Testis (tissue), 3 donors: ENCODE results near the gene RPRML. TPM values are rescaled to one million over a fixed set of nuclear protein-coding genes. Genes with fewer than 3 reads are reported as not detected.
"Not testable (repeated sequence)": the region's sequence is repeated elsewhere in the genome, so short reads cannot be mapped to it uniquely, and the experiment has no call there.

ENCODE experiments used
- DNase-seq: peaks from one replicate; pipeline ENCODE4 v3.0.0-alpha.2; 2019
- H3K27ac ChIP-seq, 2 donors: fragments of 200-600 bp; sonication (generic); one replicate each; pipeline ENCODE4 v1.5.1; 2019
- H3K27me3 ChIP-seq: fragments of 200-600 bp; sonication (generic); one replicate; pipeline ENCODE4 v1.5.1; 2019
- H3K36me3 ChIP-seq: fragments of 200-600 bp; sonication (generic); one replicate; pipeline ENCODE4 v1.5.1; 2017; ENCODE audit warnings: low read depth; ENCODE audit errors: missing control alignments
- H3K4me1 ChIP-seq: fragments of 200-600 bp; sonication (generic); one replicate; pipeline ENCODE4 v1.5.1; 2019
- H3K4me3 ChIP-seq, 2 donors: fragments of 200-600 bp; sonication (generic); one replicate each; pipeline ENCODE4 v1.5.1; 2017 to 2019
- H3K9me3 ChIP-seq: fragments of 200-600 bp; sonication (generic); one replicate; pipeline ENCODE4 v1.5.1; 2017
- CTCF ChIP-seq, 3 experiments: fragments of 450-650 bp in 2 of 3; fragments of 200-600 bp in 1 of 3; sonication (generic) in 1 of 3; IDR thresholded peaks; one replicate each; pipeline ENCODE4 v1.5.1; 2016 to 2019; ENCODE audit warnings: antibody characterized with exemption in 3 of 3, mild to moderate bottlenecking in 2 of 3, moderate library complexity in 1 of 3
- POLR2A ChIP-seq: fragments of 450-650 bp; IDR thresholded peaks from one replicate; pipeline ENCODE4 v1.6.1; 2017; ENCODE audit warnings: antibody characterized with exemption, mild to moderate bottlenecking, moderate library complexity
- WGBS, 2 donors: methylation state at CpG; one replicate each; pipeline ENCODE4 v1.1.5; 2018; 5-methylcytosine and 5-hydroxymethylcytosine counted together
- intact Hi-C: fragments of 100-400 bp; cut with DNase I; formaldehyde crosslinking; loops from one replicate; pipeline ENCODE4 v1.15.1; 2023; ENCODE audit warnings: low total_unique reads
- polyA plus RNA-seq: library from polyadenylated mRNA; stranded (reverse); fragments of 350-450 nt; fragmentation: Illumina TruSeq; extraction: RNeasy Lipid Tissue Mini Kit (QIAGEN cat#74804); gene quantifications from one replicate; pipeline ENCODE4 v1.2.3, GENCODE V29; 2014; ENCODE audit warnings: low read depth, low replicate concordance; ENCODE audit not compliant: insufficient read depth
- total RNA-seq, 2 donors: library from RNA; depleted of rRNA; stranded (reverse); fragments of >200 nt; gene quantifications; one replicate each; pipeline ENCODE4 v1.2.3, GENCODE V29; 2016

Gene RPRML
- total and polyA plus RNA-seq, 3 donors from 2014 or later: not detected

GRCh38 chr17:46963571-46963970 lies 15.5 kb downstream of the RPRML start:
- Histone ChIP-seq H3K9me3 (no peaks in the 10 kb centered on the region), H3K36me3 (no peaks in the 10 kb centered on the region), H3K27me3 (no peaks in the 10 kb centered on the region), H3K27ac (no peak overlapping the region), H3K4me1 (no peaks in the 10 kb centered on the region), H3K4me3 (no peak overlapping the region)
- WGBS, 2 donors: 90 to 94% methylated on average over 2 of the region's 2 CpGs
- no peak for DNase-seq
- no peak for TF ChIP-seq POLR2A
- intact Hi-C loops: no loop called here

GRCh38 chr17:46962374-46962790 lies 16.7 kb downstream of the RPRML start:
- intact Hi-C loops: no loop called here
- TF ChIP-seq POLR2A: no peak
- no peak for TF ChIP-seq CTCF (IDR thresholded peaks at IDR 0.05)
- Histone ChIP-seq H3K9me3 (no peaks in the 10 kb centered on the region), H3K36me3 (no peaks in the 10 kb centered on the region), H3K4me3 (no peak overlapping the region), H3K27ac (no peak overlapping the region), H3K4me1 (no peaks in the 10 kb centered on the region), H3K27me3 (no peaks in the 10 kb centered on the region)
- WGBS, 2 donors: 6 to 25% methylated on average over 1 of the region's 1 CpG
- DNase-seq: no peak

- TF ChIP-seq POLR2A: no peak
- no peak for TF ChIP-seq CTCF (IDR thresholded peaks at IDR 0.05)
- H3K27ac ChIP-seq: no peak overlapping the region
- no peak overlapping the region for H3K4me3 ChIP-seq
- WGBS, 2 donors: 47 to 50% methylated on average over 2 of the region's 2 CpGs
- intact Hi-C loops: no loop called here
- no peak for DNase-seq
- H3K4me1 ChIP-seq: no peaks in the 10 kb centered on the region
- no peaks in the 10 kb centered on the region for H3K9me3 ChIP-seq
- no peaks in the 10 kb centered on the region for H3K36me3 ChIP-seq
- no peaks in the 10 kb centered on the region for H3K27me3 ChIP-seq
These were observed 18.9 kb downstream of the RPRML start for GRCh38 chr17:46960152-46960551.

GRCh38 chr17:46958041-46958591 lies 20.9 kb downstream of the RPRML start:
- WGBS, 2 donors: 85% methylated on average over 8 of the region's 8 CpGs
- H3K36me3 ChIP-seq: no peaks in the 10 kb centered on the region
- TF ChIP-seq POLR2A (no peak), CTCF (IDR thresholded peaks at IDR 0.05) (no peak)
- no peak for DNase-seq
- no peaks in the 10 kb centered on the region for H3K4me1 ChIP-seq
- no peak overlapping the region for H3K27ac ChIP-seq
- intact Hi-C loops: no loop called here
- H3K27me3 ChIP-seq: no peaks in the 10 kb centered on the region
- H3K4me3 ChIP-seq: no peak overlapping the region
- no peaks in the 10 kb centered on the region for H3K9me3 ChIP-seq

GRCh38 chr17:46953191-46953590 lies 25.9 kb downstream of the RPRML start:
- H3K27me3 ChIP-seq, H3K36me3 ChIP-seq, H3K9me3 ChIP-seq, intact Hi-C loops, DNase-seq, H3K27ac ChIP-seq, H3K4me3 ChIP-seq, H3K4me1 ChIP-seq: not testable (repeated sequence)
- 82 to 98% methylated on average over 2 of the region's 4 CpGs for WGBS, 2 donors

- Histone ChIP-seq H3K4me3 (no peak overlapping the region), H3K27me3 (no peaks in the 10 kb centered on the region), H3K27ac (no peak overlapping the region), H3K4me1 (no peaks in the 10 kb centered on the region), H3K36me3 (no peaks in the 10 kb centered on the region), H3K9me3 (no peaks in the 10 kb centered on the region)
- intact Hi-C loops: no loop called here
- TF ChIP-seq POLR2A (no peak), CTCF (IDR thresholded peaks at IDR 0.05) (no peak)
- no peak for DNase-seq
- 76 to 78% methylated on average over 9 of the region's 9 CpGs for WGBS, 2 donors
These were observed 26.9 kb downstream of the RPRML start for GRCh38 chr17:46952115-46952514.
